ENCODE data around the gene APH1B.
A peak's percentile ranks its signal among the peaks of the same experiment; 100 is the strongest.

Gene APH1B

DNA sequence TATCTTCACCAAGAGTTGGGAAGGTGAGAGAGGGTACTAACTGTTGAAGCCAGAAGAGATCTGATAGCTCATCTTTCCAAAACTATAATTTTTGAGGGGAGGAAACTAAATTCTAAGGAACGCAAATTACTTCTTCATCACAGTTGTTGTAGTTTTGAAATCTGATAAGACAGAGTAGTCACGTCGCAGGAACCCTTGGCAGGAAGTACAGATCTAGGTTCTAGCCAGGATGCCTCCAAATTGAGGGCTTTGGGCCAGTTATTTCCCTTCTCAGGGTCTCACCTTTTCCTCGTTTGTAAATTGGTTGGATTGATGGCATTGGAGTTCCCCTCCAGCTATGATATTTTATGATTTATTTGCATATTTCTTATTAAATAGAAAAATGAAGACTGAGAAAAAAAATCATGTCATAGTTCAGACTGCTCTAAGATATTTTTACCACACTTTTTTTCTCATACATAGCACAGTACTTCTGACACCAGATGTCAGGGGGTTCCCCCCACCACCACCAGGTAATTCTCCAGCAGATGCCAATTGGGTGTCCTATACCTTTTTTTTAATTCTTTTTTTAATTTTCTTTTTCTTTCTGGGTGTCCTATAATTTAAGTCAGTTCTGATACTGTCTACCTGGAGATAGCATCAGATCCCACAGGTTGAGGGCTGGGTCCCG is 32.3 kb upstream of the APH1B start:
- Histone ChIP-seq H3K9me3 (no peaks in the 10 kb centered on the region), H3K4me1 (peaks cover 0 to 25% (median 5%) of the 10 kb centered on the region in 4 donors), H3K27me3 (no peaks in the 10 kb centered on the region), H3K4me3 (no peak overlapping the region), H3K36me3 (peaks cover 0 to 12% (median 3%) of the 10 kb centered on the region in 3 donors), H3K27ac (peak overlapping the region; percentile 27 to 40)
- intact Hi-C loops (cut with DNase I; ENCODE audit: low total_unique reads), result no loop called here
- DNase-seq, result no peak
- TF ChIP-seq CTCF (IDR thresholded peaks at IDR 0.05), result no peak

DNA sequence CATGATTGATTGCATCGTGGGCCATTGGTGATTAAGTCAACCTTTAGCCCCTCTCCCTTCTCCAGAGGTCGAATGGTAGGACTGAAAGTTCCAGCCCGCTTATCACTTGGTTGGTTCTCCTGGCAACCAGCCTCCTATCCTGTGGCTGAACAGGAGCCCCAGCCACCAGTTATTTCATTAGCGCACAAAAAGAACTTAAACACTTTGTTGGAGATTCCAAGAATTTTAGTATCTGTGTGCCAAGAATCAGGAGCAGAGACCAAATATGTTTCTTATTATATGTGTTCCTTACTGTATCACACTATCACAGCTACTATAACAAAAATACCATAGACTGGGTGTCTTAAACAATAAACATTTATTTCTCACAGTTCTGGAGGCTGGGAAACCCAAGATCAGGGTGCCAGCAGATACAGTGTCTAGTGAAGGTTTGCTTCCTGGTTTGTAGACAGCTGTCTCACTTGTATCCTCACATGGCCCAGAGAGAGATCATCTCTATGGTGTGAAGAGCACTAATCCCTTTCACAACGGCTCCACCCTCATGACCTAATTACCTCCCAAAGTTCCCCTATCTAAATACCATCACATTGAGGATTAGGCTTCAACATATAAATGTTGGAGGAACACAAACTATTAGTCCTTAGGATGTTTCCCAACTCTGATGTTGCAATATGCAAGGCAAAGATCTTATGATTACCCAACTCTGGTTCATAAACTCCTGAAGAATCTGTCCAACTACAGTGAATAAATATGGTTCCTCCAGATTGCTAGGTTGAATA is 30.5 kb upstream of the APH1B start:
- intact Hi-C loops (cut with DNase I; ENCODE audit: low total_unique reads), result no loop called here
- H3K36me3 ChIP-seq, result peaks cover 0 to 27% (median 16%) of the 10 kb centered on the region in 3 donors
- DNase-seq, result peak in 1 of 2 donors; percentile 58
- no peaks in the 10 kb centered on the region for H3K27me3 ChIP-seq
- H3K4me1 ChIP-seq, result peaks cover 0 to 25% (median 5%) of the 10 kb centered on the region in 4 donors
- no peak for TF ChIP-seq CTCF (IDR thresholded peaks at IDR 0.05)
- H3K27ac ChIP-seq, result peak overlapping the region; percentile 8 to 25
- no peak overlapping the region for H3K4me3 ChIP-seq
- no peaks in the 10 kb centered on the region for H3K9me3 ChIP-seq

DNA sequence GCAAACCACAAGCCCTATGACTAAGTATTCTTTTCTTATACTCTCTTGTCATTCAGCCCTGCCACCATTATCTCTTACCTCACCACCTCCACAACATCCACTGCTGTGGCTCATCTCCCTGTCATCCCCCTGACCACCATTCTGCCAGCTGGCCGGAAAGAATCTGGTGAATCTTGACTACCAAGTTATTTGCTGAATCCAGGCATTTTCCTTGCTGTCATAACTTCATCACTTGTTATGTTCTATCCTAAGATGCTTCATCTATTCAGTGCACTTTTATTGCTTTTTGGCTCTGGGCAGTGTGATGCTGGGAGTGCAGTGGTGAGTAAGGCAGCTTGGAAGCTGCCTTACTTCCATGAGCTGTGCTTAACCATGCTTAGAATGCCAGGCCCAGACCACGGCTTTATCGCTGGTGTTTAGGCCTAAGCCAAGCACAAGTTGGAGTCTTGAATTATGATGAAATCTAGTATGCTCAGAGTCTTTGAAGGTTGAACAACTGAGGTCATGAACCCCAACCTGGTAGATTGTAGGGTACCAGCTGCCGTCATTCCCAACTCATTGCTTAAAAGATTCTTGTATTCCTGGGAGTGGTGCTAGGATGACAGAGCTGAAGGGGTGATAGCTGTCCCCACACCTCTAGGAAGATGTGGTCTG is 27.0 kb upstream of the APH1B start:
- intact Hi-C loops (cut with DNase I; ENCODE audit: low total_unique reads), result no loop called here
- H3K36me3 ChIP-seq, result peaks cover 0 to 27% (median 18%) of the 10 kb centered on the region in 3 donors
- TF ChIP-seq CTCF (IDR thresholded peaks at IDR 0.05), result no peak
- H3K27me3 ChIP-seq, result no peaks in the 10 kb centered on the region
- H3K27ac ChIP-seq, result no peak overlapping the region
- peaks cover 0 to 16% (median 5%) of the 10 kb centered on the region in 4 donors for H3K4me1 ChIP-seq
- H3K9me3 ChIP-seq, result no peaks in the 10 kb centered on the region
- no peak overlapping the region for H3K4me3 ChIP-seq
- no peak for DNase-seq

GRCh38 chr15:63251701-63252100 is 25.7 kb upstream of the APH1B start:
- H3K27ac ChIP-seq, result no peak overlapping the region
- TF ChIP-seq CTCF (IDR thresholded peaks at IDR 0.05), result no peak
- H3K36me3 ChIP-seq, result peaks cover 0 to 18% (median 14%) of the 10 kb centered on the region in 3 donors
- intact Hi-C loops (cut with DNase I; ENCODE audit: low total_unique reads), result no loop called here
- DNase-seq, result no peak
- peaks cover 0 to 20% (median 7%) of the 10 kb centered on the region in 4 donors for H3K4me1 ChIP-seq
- H3K27me3 ChIP-seq, result no peaks in the 10 kb centered on the region
- no peaks in the 10 kb centered on the region for H3K9me3 ChIP-seq
- no peak overlapping the region for H3K4me3 ChIP-seq

DNA sequence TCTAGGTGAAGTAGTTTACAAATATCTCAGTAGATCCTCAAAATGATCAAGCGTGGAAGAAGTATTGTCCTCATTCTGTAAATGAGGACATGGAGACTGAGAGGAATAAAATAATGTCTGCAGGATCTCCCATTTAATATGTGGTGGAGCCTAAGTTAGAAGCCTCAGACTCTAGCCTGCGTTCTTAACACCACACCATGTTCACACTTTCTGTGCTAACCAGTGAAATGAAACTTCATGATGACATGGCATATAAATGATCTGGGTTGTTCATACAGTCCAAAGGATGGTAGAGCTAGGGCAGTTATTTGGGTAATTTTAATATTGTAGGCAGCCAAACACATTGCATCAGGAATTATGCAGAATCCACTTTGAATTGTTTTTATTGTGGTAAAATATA is 25.1 kb upstream of the APH1B start:
- no peak overlapping the region for H3K27ac ChIP-seq
- H3K4me3 ChIP-seq, result no peak overlapping the region
- peaks cover 0 to 18% (median 7%) of the 10 kb centered on the region in 4 donors for H3K4me1 ChIP-seq
- H3K36me3 ChIP-seq, result peaks cover 0 to 17% (median 14%) of the 10 kb centered on the region in 3 donors
- no peak for DNase-seq
- no peaks in the 10 kb centered on the region for H3K27me3 ChIP-seq
- no peak for TF ChIP-seq CTCF (IDR thresholded peaks at IDR 0.05)
- intact Hi-C loops (cut with DNase I; ENCODE audit: low total_unique reads), result no loop called here
- no peaks in the 10 kb centered on the region for H3K9me3 ChIP-seq
